ENCODE measurements around the gene CHURC1.

The CHURC1 gene

GRCh38 chr14:64960762-64961276 is 46.6 kb downstream of the CHURC1 start:
- DNase-seq = no peak

- no peak for DNase-seq
These were observed 49.4 kb downstream of the CHURC1 start for GRCh38 chr14:64963611-64964010.

GRCh38 chr14:64965356-64966000 is 51.2 kb downstream of the CHURC1 start:
- DNase-seq = no peak

GRCh38 chr14:64966976-64967375 is 52.7 kb downstream of the CHURC1 start:
- no peak for DNase-seq

GRCh38 chr14:64968167-64968566 is 53.9 kb downstream of the CHURC1 start:
- DNase-seq = no peak

GRCh38 chr14:64968651-64969050 is 54.4 kb downstream of the CHURC1 start:
- no peak for DNase-seq

GRCh38 chr14:64970041-64970440 is 55.8 kb downstream of the CHURC1 start:
- no peak for DNase-seq

GRCh38 chr14:64970776-64971477 is 56.7 kb downstream of the CHURC1 start:
- no peak for DNase-seq

GRCh38 chr14:64971491-64971942 is 57.3 kb downstream of the CHURC1 start:
- no peak for DNase-seq

- DNase-seq = peak; percentile 45
These were observed 57.9 kb downstream of the CHURC1 start, which contains the start of gene RAB15 for GRCh38 chr14:64971943-64972791. Gene RAB15 (minus strand): TSS chr14:64972336. CDS start chr14:64972076, 260 bp downstream.

- no peak for DNase-seq
These were observed 58.8 kb downstream of the CHURC1 start for GRCh38 chr14:64973026-64973442.

GRCh38 chr14:64973826-64974225 is 59.6 kb downstream of the CHURC1 start:
- no peak for DNase-seq

- DNase-seq = no peak
These were observed 60.3 kb downstream of the CHURC1 start for GRCh38 chr14:64974563-64974962.

GRCh38 chr14:64979336-64980074 is 65.2 kb downstream of the CHURC1 start:
- no peak for DNase-seq

GRCh38 chr14:64983439-64984310 is 69.4 kb downstream of the CHURC1 start:
- no peak for DNase-seq

Measured in activated CD4-positive, CD25-positive, alpha-beta regulatory T cell treated with anti-CD3 and anti-CD28 coated beads, Interleukin-2, amount 50 U/mL, for 72 hours (primary cell).